ENCODE measurements around the gene MYO1B.

The MYO1B gene

DNA sequence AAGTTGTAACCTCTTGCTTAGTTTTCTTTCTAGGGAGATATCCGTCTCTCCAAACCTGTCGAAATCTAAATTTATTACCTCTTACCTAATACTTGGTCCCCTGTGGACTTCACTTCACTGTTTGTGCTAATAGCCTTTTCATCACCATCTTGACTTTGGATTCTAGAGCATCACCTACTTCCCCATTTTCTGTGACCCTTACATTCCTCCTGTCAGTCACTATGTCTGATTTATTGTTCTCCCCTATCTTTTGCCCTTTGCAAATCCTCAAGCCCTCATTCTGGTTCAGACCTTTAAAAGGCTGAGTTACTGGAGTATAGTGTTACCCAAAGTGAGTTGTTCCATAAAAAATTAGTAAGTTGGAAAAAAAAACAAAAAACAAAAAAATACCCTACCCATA, 7.5 kb downstream of the MYO1B start:
- TF ChIP-seq, protein P1, sequence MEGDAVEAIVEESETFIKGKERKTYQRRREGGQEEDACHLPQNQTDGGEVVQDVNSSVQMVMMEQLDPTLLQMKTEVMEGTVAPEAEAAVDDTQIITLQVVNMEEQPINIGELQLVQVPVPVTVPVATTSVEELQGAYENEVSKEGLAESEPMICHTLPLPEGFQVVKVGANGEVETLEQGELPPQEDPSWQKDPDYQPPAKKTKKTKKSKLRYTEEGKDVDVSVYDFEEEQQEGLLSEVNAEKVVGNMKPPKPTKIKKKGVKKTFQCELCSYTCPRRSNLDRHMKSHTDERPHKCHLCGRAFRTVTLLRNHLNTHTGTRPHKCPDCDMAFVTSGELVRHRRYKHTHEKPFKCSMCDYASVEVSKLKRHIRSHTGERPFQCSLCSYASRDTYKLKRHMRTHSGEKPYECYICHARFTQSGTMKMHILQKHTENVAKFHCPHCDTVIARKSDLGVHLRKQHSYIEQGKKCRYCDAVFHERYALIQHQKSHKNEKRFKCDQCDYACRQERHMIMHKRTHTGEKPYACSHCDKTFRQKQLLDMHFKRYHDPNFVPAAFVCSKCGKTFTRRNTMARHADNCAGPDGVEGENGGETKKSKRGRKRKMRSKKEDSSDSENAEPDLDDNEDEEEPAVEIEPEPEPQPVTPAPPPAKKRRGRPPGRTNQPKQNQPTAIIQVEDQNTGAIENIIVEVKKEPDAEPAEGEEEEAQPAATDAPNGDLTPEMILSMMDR (conservative IDR thresholded peaks at IDR 0.05; ENCODE audit: control insufficient read depth, insufficient read depth, low read depth, low read length) = no peak
- no peak overlapping the region for H3K4me3 ChIP-seq (ENCODE audit: control insufficient read depth, low read depth, low read length)
- no peak for DNase-seq (ENCODE audit: low read depth)

DNA sequence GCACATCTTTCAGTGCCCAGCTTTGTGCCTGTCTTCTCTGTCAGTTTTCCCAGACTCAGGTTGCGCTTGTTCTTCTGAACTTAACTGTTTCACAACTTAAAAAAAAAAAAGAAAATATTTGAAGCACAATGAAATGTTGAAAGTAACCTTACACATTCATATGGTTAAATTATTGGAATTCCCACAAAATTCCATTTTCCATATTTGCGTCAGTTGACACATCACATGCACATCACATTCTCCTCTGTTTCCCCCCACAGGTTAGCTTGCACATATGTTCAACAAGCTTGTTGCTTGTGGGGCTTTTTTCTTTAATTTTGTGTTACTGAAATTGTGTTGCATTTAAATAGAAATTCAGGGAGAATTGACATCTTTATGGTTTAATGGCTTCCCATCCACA, 8.3 kb downstream of the MYO1B start:
- DNase-seq (ENCODE audit: low read depth) = no peak
- no peak overlapping the region for H3K4me3 ChIP-seq (ENCODE audit: control insufficient read depth, low read depth, low read length)
- TF ChIP-seq, protein P1 (conservative IDR thresholded peaks at IDR 0.05; ENCODE audit: control insufficient read depth, insufficient read depth, low read depth, low read length) = no peak

DNA sequence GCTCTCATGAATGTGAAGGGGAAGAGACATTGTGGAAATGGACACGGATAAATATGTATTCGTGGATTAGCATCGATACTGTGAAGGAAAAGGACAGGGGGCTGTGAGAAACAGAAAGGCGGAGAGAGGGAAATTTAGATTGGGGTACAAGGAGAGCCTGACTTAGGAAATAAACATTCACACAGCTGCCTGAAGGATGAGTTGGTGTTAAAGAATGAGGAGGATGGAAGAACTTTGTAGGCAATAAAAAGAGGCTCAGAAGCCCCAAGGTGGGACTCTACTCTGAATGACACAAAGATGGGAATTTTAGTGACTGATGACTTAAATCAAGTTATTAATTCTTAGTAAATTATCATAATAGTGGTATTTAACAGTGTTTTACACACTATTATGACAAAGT, 10.1 kb downstream of the MYO1B start:
- TF ChIP-seq, protein P1 (conservative IDR thresholded peaks at IDR 0.05; ENCODE audit: control insufficient read depth, insufficient read depth, low read depth, low read length) = no peak
- DNase-seq (ENCODE audit: low read depth) = no peak
- H3K4me3 ChIP-seq (ENCODE audit: control insufficient read depth, low read depth, low read length) = no peak overlapping the region

DNA sequence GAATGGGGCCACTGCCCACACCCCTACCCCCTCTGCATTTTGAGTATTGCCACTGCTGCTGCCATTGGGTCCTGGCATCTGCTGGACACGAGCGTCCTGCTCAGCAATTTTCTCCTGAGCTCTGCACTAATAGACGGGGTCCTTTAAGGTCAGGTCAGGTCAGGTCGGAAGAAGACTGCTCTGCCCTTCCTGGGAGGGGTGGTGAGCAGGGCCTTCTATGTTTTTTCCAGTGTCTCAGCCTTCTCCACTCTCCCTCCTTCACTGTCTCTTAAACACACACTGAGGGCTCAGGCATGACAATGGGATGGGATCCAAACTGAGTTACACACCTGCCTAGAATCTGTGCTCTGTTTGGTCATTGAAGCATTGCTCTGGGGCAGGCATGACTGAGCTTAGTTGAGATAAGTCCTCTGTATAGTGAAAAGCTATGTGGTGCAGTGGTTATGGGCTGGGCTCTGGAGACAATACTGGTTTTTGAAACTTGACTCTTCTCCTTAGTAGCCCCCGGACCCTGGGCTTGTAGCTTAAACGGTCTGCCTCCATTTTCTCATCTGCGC, 10.6 kb downstream of the MYO1B start:
- DNase-seq (ENCODE audit: low read depth) = no peak
- H3K4me3 ChIP-seq (ENCODE audit: control insufficient read depth, low read depth, low read length) = no peak overlapping the region

DNA sequence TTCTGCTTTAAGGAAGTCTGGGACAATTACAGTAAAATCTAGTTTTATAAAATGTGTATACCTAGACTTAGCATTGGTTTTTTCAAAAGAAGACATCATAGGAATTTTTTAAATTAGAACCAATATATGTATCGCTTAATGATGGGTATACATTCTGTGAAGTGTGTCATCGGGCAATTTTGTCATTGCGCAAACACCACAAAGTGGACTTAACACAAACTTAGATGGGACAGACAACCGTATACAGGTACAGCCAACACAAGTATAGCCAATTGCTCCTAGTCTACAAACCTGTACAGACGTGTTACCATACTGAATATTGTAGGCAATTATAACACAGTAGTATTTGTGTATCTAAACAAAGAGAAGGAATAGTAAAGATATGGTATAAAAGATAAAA, 12.7 kb downstream of the MYO1B start:
- TF ChIP-seq, protein P1 (conservative IDR thresholded peaks at IDR 0.05; ENCODE audit: control insufficient read depth, insufficient read depth, low read depth, low read length) = no peak
- no peak overlapping the region for H3K4me3 ChIP-seq (ENCODE audit: control insufficient read depth, low read depth, low read length)
- DNase-seq (ENCODE audit: low read depth) = no peak

More for the DNA sequence above, 10.6 kb downstream of the MYO1B start:
- TF ChIP-seq, protein P1 (conservative IDR thresholded peaks at IDR 0.05; ENCODE audit: control insufficient read depth, insufficient read depth, low read depth, low read length) = no peak

- no peak for DNase-seq (ENCODE audit: low read depth)
- H3K4me3 ChIP-seq (ENCODE audit: control insufficient read depth, low read depth, low read length) = no peak overlapping the region
- TF ChIP-seq, protein P1 (conservative IDR thresholded peaks at IDR 0.05; ENCODE audit: control insufficient read depth, insufficient read depth, low read depth, low read length) = no peak
Measured at GRCh38 chr2:191258996-191259395, 13.8 kb downstream of the MYO1B start.

- H3K4me3 ChIP-seq (ENCODE audit: control insufficient read depth, low read depth, low read length) = no peak overlapping the region
- DNase-seq (ENCODE audit: low read depth) = peak; percentile 86
- TF ChIP-seq, protein P1 (conservative IDR thresholded peaks at IDR 0.05; ENCODE audit: control insufficient read depth, insufficient read depth, low read depth, low read length) = no peak
Measured at GRCh38 chr2:191262436-191262835, 17.2 kb downstream of the MYO1B start.
